HG03460 (cell line): ENCODE measurements around the gene CFDP1.

Source experiments
- ATAC-seq: cut with Tn5 transposase; IDR thresholded peaks from one replicate; pipeline ENCODE4 v1.9.1; 2021; ENCODE audit not compliant: unreplicated experiment

Gene CFDP1

GRCh38 chr16:75415169-75415905, 18.0 kb downstream of the CFDP1 start:
- no peak for ATAC-seq

GRCh38 chr16:75413951-75414350, 19.4 kb downstream of the CFDP1 start:
- no peak for ATAC-seq

- no peak for ATAC-seq
These were observed 26.4 kb downstream of the CFDP1 start for GRCh38 chr16:75406943-75407342.

- ATAC-seq, result no peak
These were observed 30.4 kb downstream of the CFDP1 start for GRCh38 chr16:75402821-75403475.

- ATAC-seq, result no peak
These were observed 31.0 kb downstream of the CFDP1 start for GRCh38 chr16:75402159-75402820.

GRCh38 chr16:75401691-75402090, 31.6 kb downstream of the CFDP1 start:
- no peak for ATAC-seq

GRCh38 chr16:75398333-75398732, 35.0 kb downstream of the CFDP1 start:
- no peak for ATAC-seq

GRCh38 chr16:75394941-75395340, 38.4 kb downstream of the CFDP1 start:
- no peak for ATAC-seq

GRCh38 chr16:75392906-75393305, 40.4 kb downstream of the CFDP1 start:
- no peak for ATAC-seq

GRCh38 chr16:75390926-75391653, 42.2 kb downstream of the CFDP1 start:
- no peak for ATAC-seq

GRCh38 chr16:75389096-75389690, 44.1 kb downstream of the CFDP1 start:
- ATAC-seq, result no peak

- ATAC-seq, result no peak
These were observed 45.4 kb downstream of the CFDP1 start for GRCh38 chr16:75387951-75388350.

- ATAC-seq, result no peak
These were observed 47.7 kb downstream of the CFDP1 start for GRCh38 chr16:75385507-75386152.

- ATAC-seq, result no peak
These were observed 50.2 kb downstream of the CFDP1 start for GRCh38 chr16:75383141-75383540.

GRCh38 chr16:75382611-75383010, 50.7 kb downstream of the CFDP1 start:
- ATAC-seq, result no peak

- no peak for ATAC-seq
These were observed 52.4 kb downstream of the CFDP1 start for GRCh38 chr16:75380870-75381269.

- ATAC-seq, result peak; percentile 85
These were observed 53.1 kb downstream of the CFDP1 start for GRCh38 chr16:75379911-75380847.

GRCh38 chr16:75379339-75379738, 54.0 kb downstream of the CFDP1 start:
- ATAC-seq, result peak; percentile 67

- ATAC-seq, result no peak
These were observed 54.7 kb downstream of the CFDP1 start for GRCh38 chr16:75378616-75379015.
